Measurements from ENCODE around the gene BAZ2A. TPM values are rescaled to one million over a fixed set of nuclear protein-coding genes. Genes with fewer than 3 reads are reported as not detected.
"Not testable (repeated sequence)": the region's sequence is repeated elsewhere in the genome, so short reads cannot be mapped to it uniquely, and the experiment has no call there.

BAZ2A gene
- total RNA-seq, 1 donor from 2014 or later, result 37.9 TPM

DNA sequence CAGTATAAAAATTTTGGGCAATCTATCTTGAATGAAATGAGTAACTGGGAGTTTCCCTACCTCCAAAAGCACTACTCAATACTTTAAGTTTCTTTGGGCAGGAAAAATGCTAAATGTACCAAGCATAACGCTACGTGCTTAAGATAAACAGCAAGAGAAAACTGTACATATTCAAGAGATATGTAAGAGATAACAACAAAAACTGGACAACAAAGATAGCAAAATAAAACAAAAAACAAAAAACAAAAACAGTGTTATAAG is 38.0 kb upstream of the BAZ2A start:
- DNase-seq (ENCODE audit: low read depth), result no peak
- H3K36me3 ChIP-seq (ENCODE audit: control insufficient read depth, insufficient read depth, low read length), result peaks cover 1% of the 10 kb centered on the region
- no peaks in the 10 kb centered on the region for H3K27me3 ChIP-seq (ENCODE audit: control insufficient read depth, insufficient read depth, low read length)
- no peak overlapping the region for H3K4me3 ChIP-seq (ENCODE audit: low read depth, low read length)
- TF ChIP-seq, protein P1, sequence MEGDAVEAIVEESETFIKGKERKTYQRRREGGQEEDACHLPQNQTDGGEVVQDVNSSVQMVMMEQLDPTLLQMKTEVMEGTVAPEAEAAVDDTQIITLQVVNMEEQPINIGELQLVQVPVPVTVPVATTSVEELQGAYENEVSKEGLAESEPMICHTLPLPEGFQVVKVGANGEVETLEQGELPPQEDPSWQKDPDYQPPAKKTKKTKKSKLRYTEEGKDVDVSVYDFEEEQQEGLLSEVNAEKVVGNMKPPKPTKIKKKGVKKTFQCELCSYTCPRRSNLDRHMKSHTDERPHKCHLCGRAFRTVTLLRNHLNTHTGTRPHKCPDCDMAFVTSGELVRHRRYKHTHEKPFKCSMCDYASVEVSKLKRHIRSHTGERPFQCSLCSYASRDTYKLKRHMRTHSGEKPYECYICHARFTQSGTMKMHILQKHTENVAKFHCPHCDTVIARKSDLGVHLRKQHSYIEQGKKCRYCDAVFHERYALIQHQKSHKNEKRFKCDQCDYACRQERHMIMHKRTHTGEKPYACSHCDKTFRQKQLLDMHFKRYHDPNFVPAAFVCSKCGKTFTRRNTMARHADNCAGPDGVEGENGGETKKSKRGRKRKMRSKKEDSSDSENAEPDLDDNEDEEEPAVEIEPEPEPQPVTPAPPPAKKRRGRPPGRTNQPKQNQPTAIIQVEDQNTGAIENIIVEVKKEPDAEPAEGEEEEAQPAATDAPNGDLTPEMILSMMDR (IDR thresholded peaks at IDR 0.05; ENCODE audit: insufficient read depth, low read length, poor library complexity, severe bottlenecking), result no peak

GRCh38 chr12:56661979-56662638 is 32.0 kb upstream of the BAZ2A start:
- TF ChIP-seq, protein P1 (IDR thresholded peaks at IDR 0.05; ENCODE audit: insufficient read depth, low read length, poor library complexity, severe bottlenecking), result no peak
- Histone ChIP-seq H3K4me3 (ENCODE audit: low read depth, low read length) (no peak overlapping the region), H3K27me3 (ENCODE audit: control insufficient read depth, insufficient read depth, low read length) (no peaks in the 10 kb centered on the region), H3K36me3 (ENCODE audit: control insufficient read depth, insufficient read depth, low read length) (no peaks in the 10 kb centered on the region)
- DNase-seq (ENCODE audit: low read depth), result no peak

DNA sequence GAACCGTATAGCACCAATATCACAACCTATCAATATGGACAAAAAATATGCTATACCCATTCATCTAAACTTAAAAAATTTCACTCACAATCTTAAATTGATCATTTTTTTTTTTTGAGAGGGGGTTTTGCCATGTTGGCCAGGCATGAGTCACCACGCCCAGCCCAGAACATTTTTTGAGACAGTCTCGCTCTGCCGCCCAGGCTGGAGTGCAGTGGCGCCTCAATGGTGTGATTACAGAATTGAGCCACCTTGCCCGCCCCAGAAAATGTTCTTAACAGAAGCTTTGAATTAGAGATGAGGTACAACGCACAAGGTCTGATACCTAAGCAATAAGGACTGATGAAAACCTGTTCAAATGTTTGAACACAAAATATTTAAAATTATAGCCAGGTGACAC is 31.4 kb upstream of the BAZ2A start:
- no peak for DNase-seq (ENCODE audit: low read depth)
- Histone ChIP-seq H3K27me3 (ENCODE audit: control insufficient read depth, insufficient read depth, low read length) (no peaks in the 10 kb centered on the region), H3K4me3 (ENCODE audit: low read depth, low read length) (no peak overlapping the region), H3K36me3 (ENCODE audit: control insufficient read depth, insufficient read depth, low read length) (no peaks in the 10 kb centered on the region)
- TF ChIP-seq, protein P1 (IDR thresholded peaks at IDR 0.05; ENCODE audit: insufficient read depth, low read length, poor library complexity, severe bottlenecking), result no peak

DNA sequence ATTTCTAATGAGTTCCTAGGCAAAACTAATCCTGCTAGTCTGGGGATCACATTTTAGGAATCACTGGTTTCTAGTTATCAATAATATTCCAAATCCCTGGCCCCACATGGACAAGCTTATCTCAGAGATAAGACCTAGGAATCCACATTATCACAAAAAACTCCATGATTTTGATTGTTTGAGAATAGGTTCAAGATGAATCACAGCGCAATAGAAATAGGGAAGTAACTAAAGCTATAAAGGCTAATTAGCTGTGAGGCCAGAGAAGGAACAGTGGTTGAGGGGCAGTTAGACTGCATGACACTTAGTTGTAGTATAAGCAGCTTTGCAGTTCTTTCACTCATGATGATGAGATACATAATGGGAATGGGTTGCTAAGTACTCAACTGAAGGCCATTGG is 28.8 kb upstream of the BAZ2A start:
- Histone ChIP-seq H3K27me3 (ENCODE audit: control insufficient read depth, insufficient read depth, low read length) (no peaks in the 10 kb centered on the region), H3K4me3 (ENCODE audit: low read depth, low read length) (no peak overlapping the region), H3K36me3 (ENCODE audit: control insufficient read depth, insufficient read depth, low read length) (no peaks in the 10 kb centered on the region)
- no peak for DNase-seq (ENCODE audit: low read depth)
- TF ChIP-seq, protein P1 (IDR thresholded peaks at IDR 0.05; ENCODE audit: insufficient read depth, low read length, poor library complexity, severe bottlenecking), result no peak

DNA sequence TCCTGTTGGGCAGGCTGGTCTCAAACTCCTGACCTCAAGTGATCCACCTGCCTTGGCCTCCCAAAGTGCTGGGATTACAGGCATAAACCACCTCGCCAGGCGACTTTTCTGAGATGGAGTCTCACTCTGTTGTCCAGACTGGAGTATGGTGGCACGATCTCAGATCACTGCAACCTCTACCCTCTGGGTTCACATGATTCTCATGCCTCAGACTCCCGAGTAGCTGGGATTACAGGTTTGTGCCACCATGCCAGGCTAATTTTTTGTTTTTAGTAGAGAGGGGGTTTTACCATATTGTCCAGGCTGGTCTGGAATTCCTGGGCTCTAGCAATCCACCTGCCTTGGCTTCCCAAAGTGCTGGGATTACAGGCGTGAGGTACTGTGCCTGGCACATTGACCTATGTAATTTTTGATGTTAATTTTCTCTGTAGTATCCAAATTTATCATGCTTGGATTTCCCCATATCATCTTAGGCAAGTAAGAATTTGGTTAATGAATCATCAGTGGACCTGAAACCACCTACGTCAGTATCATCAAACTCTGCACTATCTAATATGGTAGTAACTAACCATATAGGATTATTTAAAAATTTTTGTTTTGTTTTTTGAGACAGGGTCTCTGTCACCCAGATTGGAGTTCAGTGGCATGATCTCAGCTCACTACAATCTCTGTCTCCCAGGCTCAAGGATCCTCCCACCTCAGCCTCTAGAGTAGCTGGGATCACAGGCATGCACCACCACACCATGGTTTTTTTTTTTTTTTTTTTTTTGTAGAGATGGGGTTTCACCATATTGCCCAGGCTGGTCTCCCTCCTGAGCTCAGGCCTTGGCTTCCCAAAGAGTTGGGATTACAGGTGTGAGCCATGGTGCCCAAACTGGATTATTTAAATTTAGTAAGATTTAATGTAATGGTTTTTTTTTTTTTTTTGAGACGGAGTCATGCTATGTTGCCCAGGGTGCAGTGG is 27.6 kb upstream of the BAZ2A start:
- Histone ChIP-seq H3K27me3 (ENCODE audit: control insufficient read depth, insufficient read depth, low read length) (no peaks in the 10 kb centered on the region), H3K4me3 (ENCODE audit: low read depth, low read length) (no peak overlapping the region), H3K36me3 (ENCODE audit: control insufficient read depth, insufficient read depth, low read length) (no peaks in the 10 kb centered on the region)
- TF ChIP-seq, protein P1 (IDR thresholded peaks at IDR 0.05; ENCODE audit: insufficient read depth, low read length, poor library complexity, severe bottlenecking), result no peak
- DNase-seq (ENCODE audit: low read depth), result no peak

GRCh38 chr12:56653781-56654180 is 23.7 kb upstream of the BAZ2A start:
- not testable (repeated sequence) for DNase-seq (ENCODE audit: low read depth); H3K36me3 ChIP-seq (ENCODE audit: control insufficient read depth, insufficient read depth, low read length); H3K27me3 ChIP-seq (ENCODE audit: control insufficient read depth, insufficient read depth, low read length); H3K4me3 ChIP-seq (ENCODE audit: low read depth, low read length)

DNA sequence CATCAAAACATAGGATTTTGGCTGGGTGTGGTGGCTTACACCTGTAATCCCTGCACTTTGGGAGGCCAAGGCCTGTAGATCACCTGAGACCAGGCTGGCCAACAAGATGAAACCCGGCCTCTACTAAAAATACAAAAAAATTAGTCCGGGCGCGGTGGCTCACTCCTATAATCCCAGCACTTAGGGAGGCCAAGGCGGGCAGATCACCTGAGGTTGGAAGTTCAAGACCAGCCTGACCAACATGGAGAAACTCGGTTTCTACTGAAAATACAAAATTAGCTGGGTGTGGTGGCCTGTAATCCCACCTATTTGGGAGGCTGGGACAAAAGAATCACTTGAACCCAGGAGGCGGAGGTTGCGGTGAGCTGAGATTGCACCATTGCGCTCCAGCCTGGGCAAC is 17.9 kb upstream of the BAZ2A start:
- H3K4me3 ChIP-seq (ENCODE audit: low read depth, low read length); H3K27me3 ChIP-seq (ENCODE audit: control insufficient read depth, insufficient read depth, low read length); DNase-seq (ENCODE audit: low read depth); H3K36me3 ChIP-seq (ENCODE audit: control insufficient read depth, insufficient read depth, low read length): not testable (repeated sequence)
